K562 (cell line): ENCODE results near the gene WDR55. TPM values are rescaled to one million over a fixed set of nuclear protein-coding genes. Genes with fewer than 3 reads are reported as not detected.
A peak's percentile ranks its signal among the peaks of the same experiment; 100 is the strongest.

Experiments used
- ATAC-seq: fragments of 200-7000 bp; cut with Tn5 transposase; 3 replicates; pipeline ENCODE4 v1.9.1; 2020; ENCODE audit warnings: moderate library complexity
- BruUV-seq: library from RNA; stranded (reverse); fragments of 400-500 nt; replicated peaks from 2 replicates; lab custom pipeline; 2021; lab: Mats Ljungman, UMichigan
- CTCF ChIA-PET: fragments of 300-600 bp; formaldehyde crosslinking; extraction: SDS; loops from one replicate; lab custom pipeline; 2021; ENCODE audit warnings: low intra/inter-chr PET ratio; lab: Yijun Ruan, JAX
- POLR2A ChIA-PET: fragments of 300-600, 350-650 bp; sonication (Branson Sonifier 250); formaldehyde crosslinking; extraction: SDS; loops from one replicate; lab custom pipeline; 2021; ENCODE audit warnings: antibody characterized with exemption, inconsistent platforms; lab: Yijun Ruan, JAX
- DNase-seq, 4 experiments: peaks; one replicate each; pipeline versions ENCODE4 v3.0.0 to v3.0.0-alpha.2; 2011 to 2018; ENCODE audit warnings: low spot score in 3 of 4, mixed read lengths in 3 of 4; ENCODE audit errors: extremely low read depth in 1 of 4
- FAIRE-seq: peaks from 2 replicates; lab custom pipeline; 2011; peaks lifted over from hg19 to GRCh38; lab: Jason Lieb, UNC
- H2AFZ ChIP-seq: 2 replicates; pipeline ENCODE4 v1.6.0; 2011; ENCODE audit warnings: low read depth, low read length, control low read depth, inconsistent platforms
- H3K27ac ChIP-seq: fragments of 200-600 bp; 3 replicates; pipeline ENCODE4 v1.8.0; 2011; ENCODE audit warnings: low read depth, mild to moderate bottlenecking, control low read depth, inconsistent platforms, low read length, moderate library complexity, mixed read lengths; ENCODE audit errors: extremely low read depth
- H3K27me3 ChIP-seq, 2 experiments: fragments of 300-600 bp in 1 of 2; 2 replicates in 1 of 2; 3 replicates in 1 of 2; pipeline versions ENCODE4 v1.6.0 to v1.8.0; 2011; ENCODE audit warnings: inconsistent platforms in 2 of 2, low read length in 2 of 2, mild to moderate bottlenecking in 1 of 2, mixed read lengths in 1 of 2, moderate library complexity in 1 of 2; ENCODE audit not compliant: control insufficient read depth in 2 of 2, insufficient read depth in 2 of 2
- H3K36me3 ChIP-seq: fragments of 300-600 bp; 3 replicates; pipeline ENCODE4 v1.8.0; 2011; ENCODE audit warnings: mild to moderate bottlenecking, low read length, inconsistent platforms; ENCODE audit not compliant: control insufficient read depth, insufficient read depth
- H3K4me1 ChIP-seq, 2 experiments: fragments of 200-600 bp in 1 of 2; replicated peaks in 1 of 2; 2 replicates in 1 of 2; 3 replicates in 1 of 2; pipeline versions ENCODE4 v1.5.1 to v1.8.0; 2011; ENCODE audit warnings: inconsistent platforms in 2 of 2, low read length in 2 of 2, mild to moderate bottlenecking in 1 of 2, mixed read lengths in 1 of 2, moderate library complexity in 1 of 2; ENCODE audit not compliant: control insufficient read depth in 2 of 2, insufficient read depth in 2 of 2
- H3K4me2 ChIP-seq: 2 replicates; pipeline ENCODE4 v1.6.1; 2011; ENCODE audit warnings: low read length, control low read depth, inconsistent platforms, mixed read lengths; ENCODE audit not compliant: insufficient read depth
- H3K4me3 ChIP-seq: fragments of 200-600 bp; sonication (generic), shearing (Covaris generic); 2 replicates; pipeline ENCODE4 v1.5.1; 2016; ENCODE audit warnings: control low read depth, inconsistent platforms
- H3K79me2 ChIP-seq: fragments of 200-600 bp; 3 replicates; pipeline ENCODE4 v1.8.0; 2011; ENCODE audit warnings: low read length, inconsistent platforms; ENCODE audit not compliant: control insufficient read depth, insufficient read depth
- H3K9ac ChIP-seq, 2 experiments: 2 replicates each; pipeline versions ENCODE4 v1.6.0 to v1.6.1; 2011; ENCODE audit warnings: low read depth in 2 of 2, low read length in 2 of 2, control low read depth in 1 of 2, inconsistent platforms in 1 of 2, mild to moderate bottlenecking in 1 of 2, mixed read lengths in 1 of 2; ENCODE audit not compliant: insufficient read depth in 1 of 2
- H3K9me1 ChIP-seq: one replicate; pipeline ENCODE4 v1.6.0; 2011; ENCODE audit warnings: inconsistent platforms, mild to moderate bottlenecking, low read length, moderate library complexity; ENCODE audit not compliant: control insufficient read depth, insufficient read depth
- H3K9me3 ChIP-seq: replicated peaks from 2 replicates; pipeline ENCODE4 v1.5.1; 2011; ENCODE audit warnings: low read depth, low read length, inconsistent platforms; ENCODE audit not compliant: control insufficient read depth, insufficient read depth
- H4K20me1 ChIP-seq: replicated peaks from 2 replicates; pipeline ENCODE4 v1.6.1; 2011; ENCODE audit warnings: low read length, inconsistent platforms, mixed read lengths; ENCODE audit not compliant: control insufficient read depth, insufficient read depth
- NCOA1 ChIP-seq: fragments of 450-650 bp; IDR thresholded peaks from 2 replicates; pipeline ENCODE4 v1.6.1; 2016; ENCODE audit warnings: low read depth
- THRB ChIP-seq: fragments of 450-650 bp; formaldehyde crosslinking; conservative IDR thresholded peaks from 2 replicates; pipeline ENCODE4 v1.4.0; 2022; ENCODE audit warnings: mild to moderate bottlenecking, missing genetic modification characterization
- WHSC1 ChIP-seq: IDR thresholded peaks from one replicate; pipeline ENCODE4 v1.6.1; 2012; ENCODE audit warnings: low read length, control low read depth, inconsistent platforms
- ZNF224 ChIP-seq: sonication (generic); formaldehyde crosslinking; IDR thresholded peaks from 2 replicates; pipeline ENCODE4 v1.8.0; 2022; ENCODE audit warnings: mild to moderate bottlenecking, missing genetic modification reagents
- ZNF717 ChIP-seq: fragments of 250-450 bp; sonication (Bioruptor Pico); IDR thresholded peaks from 2 replicates; pipeline ENCODE4 v1.5.0; 2021
- WGBS: fragments of 100-300 bp; shearing (Covaris generic); methylation state at CpG from one replicate; pipeline ENCODE4 v1.1.6; 2016; ENCODE audit warnings: low coverage, mixed read lengths; ENCODE audit not compliant: insufficient coverage; ENCODE audit errors: missing lambda C conversion rate; 5-methylcytosine and 5-hydroxymethylcytosine counted together
- in situ Hi-C: fragments of 300-500 bp; cut with MboI; formaldehyde crosslinking; loops from 4 replicates; pipeline ENCODE4 v1.15.0; 2018; ENCODE audit warnings: inconsistent platforms, mixed read lengths
- intact Hi-C: fragments of 100-400 bp; cut with micrococcal nuclease; formaldehyde crosslinking; loops from 2 replicates; pipeline ENCODE4 v1.14.2; 2022
- polyA plus RNA-seq, 8 experiments: library from polyadenylated mRNA; depleted of rRNA in 4 of 8; stranded (reverse) in 5 of 8; unstranded in 3 of 8; fragments of >200 nt; fragmentation: Nextera tagmentation in 2 of 8; fragmentation: Illumina TruSeq in 1 of 8; extraction: Ambion mirVana in 2 of 8; extraction: Trizol in 1 of 8; gene quantifications; 2 replicates each; pipeline versions ENCODE4 v1.2.1 to v1.2.3, GENCODE V29; 2011 to 2014; ENCODE audit warnings: inconsistent platforms in 1 of 8, missing spikeins in 1 of 8
- total RNA-seq, 7 experiments: library from RNA; depleted of rRNA in 6 of 7; stranded (reverse); fragments of >200 nt in 6 of 7; fragmentation: Illumina TruSeq in 2 of 7; extraction: Trizol in 2 of 7; gene quantifications; 2 replicates each; pipeline versions ENCODE4 v1.2.1 to v1.2.3, GENCODE V29; 2011 to 2021; ENCODE audit warnings: low replicate concordance in 1 of 7
- TF ChIP-seq, protein P1 (sequence below), 2 experiments: fragments of 450-650 bp in 1 of 2; sonication (generic) in 1 of 2; formaldehyde crosslinking in 1 of 2; IDR thresholded peaks in 1 of 2; conservative IDR thresholded peaks in 1 of 2; 2 replicates each; pipeline versions ENCODE4 v1.6.1 to v1.8.1; 2016 to 2023; ENCODE audit warnings: mild to moderate bottlenecking in 2 of 2, moderate library complexity in 2 of 2, inconsistent platforms in 1 of 2, missing genetic modification reagents in 1 of 2

WDR55 gene
- total and polyA plus RNA-seq, 9 of the 15 experiments (the other 6 are each of a cell fraction or from before 2014, with no cell fraction given): 5.2 to 45.0 (median 29.3) TPM

DNA sequence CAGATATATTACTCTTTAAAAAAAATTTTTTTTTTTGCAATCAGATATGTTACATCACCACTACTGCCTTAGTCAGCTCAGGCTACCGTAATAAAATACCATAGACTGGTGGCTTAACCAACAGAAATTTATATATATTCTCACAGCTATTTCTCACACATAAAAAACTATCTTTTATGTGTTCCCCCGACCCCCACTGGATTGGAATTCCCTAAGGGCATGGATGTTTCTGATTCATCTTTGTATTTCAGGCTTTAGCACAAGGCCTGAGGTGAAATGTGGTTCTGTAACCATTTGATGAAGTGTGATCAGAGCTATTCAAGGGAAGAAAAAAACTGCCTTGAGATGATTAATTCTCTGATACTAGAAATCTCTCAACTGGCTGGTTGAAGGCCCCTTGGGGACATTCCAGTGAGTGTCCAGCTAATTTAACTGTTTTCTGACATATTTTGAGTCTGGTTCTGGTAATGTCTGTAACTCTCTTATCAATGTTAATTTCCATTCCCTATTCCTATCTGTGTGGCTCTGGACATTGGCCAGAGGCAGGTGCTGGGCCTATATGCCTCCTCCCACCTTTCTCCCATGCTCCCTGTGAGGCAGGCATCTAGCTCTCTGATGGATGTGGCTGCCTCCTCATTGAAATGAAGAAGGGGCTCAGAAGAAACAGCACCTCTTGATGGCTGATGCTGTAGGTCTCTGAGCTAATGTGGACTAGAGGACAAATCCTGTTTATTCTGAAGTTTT, 34.2 kb upstream of the WDR55 start:
- in situ Hi-C loops (no loop called here), intact Hi-C loops (no loop called here)
- no peak overlapping the region for H3K4me2 ChIP-seq
- no peak overlapping the region for H2AFZ ChIP-seq
- POLR2A ChIA-PET: no interaction called here
- FAIRE-seq (no peak), DNase-seq (no peak), ATAC-seq (no peak)
- H3K9me1 ChIP-seq: no peaks in the 10 kb centered on the region
- H3K79me2 ChIP-seq: no peaks in the 10 kb centered on the region
- TF ChIP-seq, protein P1, sequence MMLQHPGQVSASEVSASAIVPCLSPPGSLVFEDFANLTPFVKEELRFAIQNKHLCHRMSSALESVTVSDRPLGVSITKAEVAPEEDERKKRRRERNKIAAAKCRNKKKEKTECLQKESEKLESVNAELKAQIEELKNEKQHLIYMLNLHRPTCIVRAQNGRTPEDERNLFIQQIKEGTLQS (IDR thresholded peaks at IDR 0.05): peak; percentile 34; the same call in 1 of the 2 replicates
- TF ChIP-seq, protein P1 (CRISPR knock-in tag; conservative IDR thresholded peaks at IDR 0.05): no peak
- TF ChIP-seq ZNF717: no peak
- no peak overlapping the region for H3K27ac ChIP-seq
- no peak overlapping the region for H3K4me3 ChIP-seq
- H3K9ac ChIP-seq: no peak overlapping the region
- H4K20me1 ChIP-seq: no peaks in the 10 kb centered on the region
- CTCF ChIA-PET: no interaction called here
- H3K27me3 ChIP-seq: no peaks in the 10 kb centered on the region
- WGBS: 24% methylated on average over 2 of the region's 2 CpGs
- peaks cover 0 to 14% of the 10 kb centered on the region in 2 experiments; a peak in 2 of 5 replicates for H3K4me1 ChIP-seq
- BruUV-seq: no TSS peak
- no peaks in the 10 kb centered on the region for H3K36me3 ChIP-seq
- H3K9me3 ChIP-seq: no peaks in the 10 kb centered on the region

DNA sequence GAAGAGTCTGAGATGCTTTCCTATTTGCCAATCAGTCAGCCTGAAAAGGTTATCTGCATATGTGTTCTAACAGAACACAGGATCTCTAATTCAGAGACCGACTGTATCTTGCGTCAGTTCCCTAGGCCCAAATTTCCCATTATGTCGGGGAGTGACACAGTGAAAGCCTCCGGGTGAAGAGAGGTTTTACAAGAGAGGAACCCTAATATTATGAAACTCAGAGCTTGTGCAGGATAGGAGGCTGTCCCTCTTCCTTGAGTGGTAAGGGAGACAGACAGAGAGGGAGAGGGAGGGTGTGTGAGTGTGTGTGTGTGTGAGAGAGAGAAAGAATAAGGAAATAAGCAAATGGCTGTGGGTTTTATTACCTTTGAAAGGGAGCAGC, 33.7 kb upstream of the WDR55 start:
- no peak overlapping the region for H3K4me2 ChIP-seq
- H3K9me1 ChIP-seq: no peaks in the 10 kb centered on the region
- WGBS: 68% methylated on average over 4 of the region's 4 CpGs
- CTCF ChIA-PET: no interaction called here
- no peaks in the 10 kb centered on the region for H3K27me3 ChIP-seq
- no peak for DNase-seq
- TF ChIP-seq THRB (no peak), ZNF224 (CRISPR knock-in tag) (no peak), NCOA1 (no peak), WHSC1 (no peak)
- TF ChIP-seq, all 486 proteins: peak for 0
- no peak overlapping the region for H3K9ac ChIP-seq
- H3K9me3 ChIP-seq: no peaks in the 10 kb centered on the region
- POLR2A ChIA-PET: interaction anchor here (1.2 kb wide), 1 partner anchor 9 kb away, joined by 3 read pairs; no protein-coding TSS in a partner anchor
- FAIRE-seq (no peak), ATAC-seq (no peak)
- in situ Hi-C loops: no loop called here
- H3K79me2 ChIP-seq: no peaks in the 10 kb centered on the region
- H3K36me3 ChIP-seq: no peaks in the 10 kb centered on the region
- H2AFZ ChIP-seq: no peak overlapping the region
- H3K27ac ChIP-seq: no peak overlapping the region
- H3K4me1 ChIP-seq: peaks cover 0 to 14% of the 10 kb centered on the region in 2 experiments; a peak in 1 of 5 replicates
- intact Hi-C loops: no loop called here
- BruUV-seq: no TSS peak
- no peak overlapping the region for H3K4me3 ChIP-seq
- H4K20me1 ChIP-seq: no peaks in the 10 kb centered on the region
